ENCODE data around the gene ADCY5.

ADCY5 gene

DNA sequence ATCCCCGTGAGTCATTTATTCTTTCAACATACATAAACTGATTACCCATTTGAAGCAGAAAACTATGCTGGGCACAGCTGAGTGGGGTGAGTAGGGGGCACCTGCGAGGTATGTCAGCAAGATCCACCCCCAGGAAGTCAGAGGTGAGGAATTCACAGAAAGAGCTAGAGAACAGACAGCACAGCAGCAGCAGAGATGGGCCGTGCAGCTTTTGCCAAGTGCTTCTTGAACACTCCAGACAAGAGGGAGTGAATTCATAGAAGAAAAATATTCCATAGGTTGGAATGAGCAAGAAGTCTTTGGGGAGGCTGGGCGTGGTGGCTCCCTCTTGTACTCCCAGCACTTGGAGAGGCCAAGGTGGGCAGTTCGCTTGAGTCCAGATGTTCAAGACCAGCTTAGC is 9.4 kb upstream of the ADCY5 start:
- no peak for DNase-seq (ENCODE audit: low spot score)

DNA sequence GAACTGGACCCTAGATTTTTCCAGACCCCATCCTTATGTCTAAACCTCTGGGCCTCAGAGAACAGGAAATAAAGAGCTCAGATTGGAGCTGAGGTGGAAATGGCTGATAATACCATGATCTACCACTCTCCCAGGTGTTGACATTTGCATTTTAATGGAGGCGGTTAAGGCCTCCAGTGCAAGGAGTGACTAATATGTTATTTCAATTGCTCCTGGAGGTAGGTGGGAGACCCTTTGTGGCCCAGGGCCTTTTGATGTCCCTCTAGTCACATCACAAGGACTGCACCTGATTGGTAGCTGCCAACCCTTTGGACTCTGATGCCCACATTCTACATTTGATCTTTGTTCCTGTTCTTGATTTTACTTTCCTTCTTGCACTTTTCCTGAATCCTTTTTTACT is 9.0 kb upstream of the ADCY5 start:
- DNase-seq (ENCODE audit: low spot score), result no peak

DNA sequence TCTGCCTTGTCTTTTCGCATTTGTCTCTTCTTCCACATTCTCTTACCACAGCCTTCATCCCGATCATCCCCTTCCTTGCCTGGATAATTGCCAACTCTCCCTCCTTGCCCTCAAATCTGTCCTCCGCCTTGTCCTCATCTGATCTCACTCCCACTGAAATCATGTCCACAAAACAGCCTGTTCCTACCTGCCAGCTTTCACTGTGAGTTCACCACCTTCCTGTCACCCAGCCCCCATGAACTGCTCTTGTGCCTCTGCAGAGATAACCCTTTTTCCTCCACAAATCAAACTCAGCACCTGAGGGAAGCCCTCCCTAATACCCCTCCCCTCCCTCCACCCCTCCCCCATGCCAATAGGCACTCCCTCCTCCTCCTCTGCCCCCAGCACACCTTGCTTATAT is 4.8 kb upstream of the ADCY5 start:
- DNase-seq (ENCODE audit: low spot score), result no peak

DNA sequence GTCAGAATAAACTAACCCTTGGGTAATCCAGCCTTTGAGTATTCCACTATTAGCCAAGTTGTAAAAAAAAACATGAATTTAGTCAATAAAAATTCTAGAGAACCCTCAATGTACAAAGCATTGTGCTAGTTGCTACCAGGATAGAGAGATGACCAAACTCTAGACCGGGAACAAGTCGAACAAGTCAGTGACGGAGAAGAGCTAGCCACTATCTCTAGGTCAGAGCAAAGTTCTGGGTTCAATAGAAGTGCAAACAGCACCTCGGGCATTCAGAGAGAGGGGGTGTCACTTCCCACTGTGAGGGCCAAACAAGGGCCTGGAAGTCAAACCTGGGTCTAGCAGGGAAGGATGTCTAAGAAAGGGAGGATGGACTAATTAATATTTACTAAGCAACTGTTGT is 2.3 kb upstream of the ADCY5 start:
- DNase-seq (ENCODE audit: low spot score), result no peak

DNA sequence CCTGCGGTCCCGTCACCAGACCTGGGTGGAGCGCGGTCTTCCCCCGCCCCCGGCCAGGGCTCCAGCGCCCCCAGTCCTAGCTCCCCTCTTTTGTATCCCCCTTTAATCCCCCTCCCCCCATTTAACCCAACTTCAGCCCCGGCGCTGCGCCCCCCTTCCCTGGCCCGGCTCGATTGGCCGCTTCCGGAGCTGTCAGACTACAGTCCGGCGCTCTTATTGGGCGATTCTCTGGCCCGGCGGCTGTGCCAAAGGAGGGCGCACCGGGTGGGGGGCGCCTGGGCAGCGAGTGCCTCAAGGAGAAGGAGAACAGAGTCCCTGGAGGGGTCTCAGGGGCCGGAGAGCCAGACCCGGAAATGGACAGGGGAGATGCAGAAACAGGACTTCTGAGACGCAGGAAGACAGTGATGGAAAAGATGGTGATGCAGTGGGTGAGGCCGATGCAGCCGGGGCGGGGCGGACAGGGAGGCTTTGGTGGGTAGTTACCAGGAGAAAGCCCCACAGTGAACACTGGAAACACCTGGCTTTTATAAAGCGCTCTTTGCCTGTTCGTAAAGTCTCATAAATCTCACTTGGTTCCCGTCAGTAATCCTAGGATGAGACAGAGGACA is 1.2 kb upstream of the ADCY5 start:
- DNase-seq (ENCODE audit: low spot score), result no peak

DNA sequence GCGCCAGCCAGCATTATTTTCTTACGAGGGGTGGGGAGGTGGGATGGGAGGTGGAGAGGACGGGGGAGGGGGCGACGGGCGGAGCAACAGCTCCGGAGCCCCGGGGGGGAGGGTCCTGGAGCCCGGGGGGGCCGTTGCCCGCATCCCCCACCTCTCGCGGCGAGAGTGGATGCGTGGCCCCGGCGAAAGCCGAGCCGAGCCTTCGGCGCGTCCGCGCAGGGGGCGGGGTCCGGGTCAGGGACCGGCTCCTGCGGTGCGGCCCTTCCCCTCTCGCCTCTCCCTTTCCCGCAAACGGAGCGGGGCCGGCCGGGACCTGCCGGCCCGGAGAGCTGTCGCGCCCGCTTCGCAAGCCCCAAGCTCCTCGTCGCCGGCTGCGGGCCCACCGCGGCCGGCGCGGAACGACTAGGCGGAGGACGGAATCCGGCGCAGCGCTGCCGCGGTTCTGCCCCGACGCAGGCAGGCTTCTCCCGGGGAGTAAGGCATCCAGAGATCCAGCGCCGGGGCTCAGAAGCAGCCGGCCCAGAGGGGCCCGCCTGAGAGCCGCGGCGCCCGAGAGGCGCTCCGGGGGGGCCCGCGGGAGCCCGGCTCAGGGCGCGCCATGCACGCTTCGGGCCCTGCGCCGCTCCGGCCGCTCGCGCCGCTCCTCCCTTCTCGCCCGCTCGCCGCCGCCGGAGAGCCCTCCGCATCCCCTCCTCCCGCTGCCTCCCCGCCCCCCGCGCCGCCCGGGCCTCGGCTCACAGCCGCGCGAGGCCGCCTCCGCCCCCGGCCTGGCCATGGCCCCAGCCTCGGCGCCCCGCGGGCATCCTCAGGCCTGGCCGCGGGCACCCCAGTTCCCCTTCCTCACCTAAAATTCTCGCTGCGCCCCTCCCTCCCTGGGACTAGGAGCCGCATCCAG is 459 bp upstream of the ADCY5 start:
- no peak for DNase-seq (ENCODE audit: low spot score)

DNA sequence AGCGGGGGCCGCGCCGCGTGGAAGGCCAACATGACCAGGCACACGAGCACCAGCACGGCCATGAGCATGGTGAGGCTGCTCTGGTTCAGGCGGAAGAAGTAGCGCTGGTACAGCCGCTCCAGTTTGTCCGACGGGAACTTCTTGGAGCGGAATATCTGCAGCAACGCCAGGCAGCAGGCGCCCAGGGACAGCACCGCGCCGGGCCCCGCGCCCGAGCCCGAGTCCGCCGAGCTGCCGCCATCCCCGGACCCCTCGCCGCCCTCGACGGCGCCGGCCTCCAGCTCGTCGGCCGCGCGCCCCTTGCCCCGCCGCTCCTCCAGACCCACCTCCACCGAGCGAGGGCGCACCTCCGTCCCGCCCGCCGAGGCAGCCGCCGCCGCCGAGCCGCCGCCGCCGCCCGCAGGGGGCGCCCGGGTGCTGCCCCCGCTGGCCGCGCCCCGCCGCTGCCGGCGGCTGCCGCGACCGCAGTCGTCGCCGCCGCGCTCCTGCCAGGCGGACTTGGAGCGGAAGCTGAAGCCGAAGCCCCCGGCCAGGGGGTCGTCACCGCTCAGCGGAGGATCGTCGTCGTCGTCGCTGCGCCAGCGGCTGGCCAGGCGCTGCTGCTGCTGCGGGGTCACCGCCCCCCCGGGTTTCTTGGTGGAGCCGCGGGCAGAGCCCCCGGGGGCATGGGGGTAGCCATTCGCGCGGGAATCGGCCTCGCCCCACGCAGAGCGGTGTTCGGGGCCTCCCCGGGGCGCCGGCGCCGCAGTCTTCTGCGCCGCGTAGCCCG is 957 bp downstream of the ADCY5 start:
- DNase-seq (ENCODE audit: low spot score), result no peak

DNA sequence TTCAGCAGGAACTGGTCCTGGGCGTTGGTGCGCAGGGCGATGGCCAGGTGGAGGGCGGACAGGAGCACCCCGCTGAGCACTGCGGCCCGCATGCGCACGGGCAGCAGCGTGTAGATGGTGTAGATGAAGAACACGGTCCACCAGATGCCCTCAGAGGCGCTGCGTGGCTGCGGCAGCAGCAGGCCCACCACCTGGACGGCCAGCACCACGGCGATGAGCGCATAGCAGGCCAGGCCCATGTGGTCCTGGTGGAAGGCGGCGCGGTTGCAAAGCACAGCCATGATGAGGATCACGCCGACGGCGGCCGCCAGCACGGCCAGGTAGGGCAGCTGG is 1.5 kb downstream of the ADCY5 start:
- no peak for DNase-seq (ENCODE audit: low spot score)

DNA sequence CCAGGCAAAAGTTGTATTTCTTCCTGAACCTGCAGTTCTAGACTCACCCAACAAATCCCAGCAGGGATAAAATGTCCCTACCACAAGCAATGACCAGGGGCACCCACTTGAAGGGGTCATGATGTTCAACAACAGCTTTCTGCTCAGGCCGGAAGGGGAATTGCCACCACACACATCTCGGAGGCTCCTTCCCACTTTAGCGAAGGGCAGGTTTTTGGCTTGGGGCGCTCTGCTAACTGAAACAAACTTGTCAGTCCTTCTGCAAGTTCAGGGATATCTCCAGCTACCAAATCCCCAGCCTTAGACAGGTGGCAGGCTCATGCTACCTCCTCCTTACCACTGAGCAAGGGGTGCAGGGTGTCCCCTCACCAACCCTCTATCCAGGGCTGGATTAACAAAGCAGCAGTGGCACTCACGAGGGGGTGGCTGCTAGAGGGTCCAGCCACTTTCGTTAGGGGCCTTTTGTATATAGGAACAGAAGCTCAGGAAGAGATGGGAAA is 2.2 kb downstream of the ADCY5 start:
- no peak for DNase-seq (ENCODE audit: low spot score)

DNA sequence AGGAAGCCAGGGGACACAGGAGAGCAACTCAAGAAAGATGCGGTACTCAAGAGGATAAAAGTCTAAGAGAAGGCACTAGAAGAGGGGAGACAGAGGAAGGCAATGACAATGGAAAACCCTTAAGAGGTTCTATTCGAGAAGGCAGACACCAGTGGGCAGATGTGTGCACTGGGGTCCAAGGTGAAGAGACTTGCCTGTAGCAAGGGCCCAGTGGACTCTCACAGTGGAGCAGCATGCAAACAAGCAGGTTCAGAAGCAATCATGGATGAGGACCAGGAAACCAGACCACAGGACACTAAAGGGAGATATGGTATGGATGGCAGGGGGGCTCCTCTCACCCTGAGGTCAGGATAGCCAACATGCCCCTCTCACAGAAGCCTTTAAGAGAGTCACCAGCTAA is 2.7 kb downstream of the ADCY5 start:
- no peak for DNase-seq (ENCODE audit: low spot score)

DNA sequence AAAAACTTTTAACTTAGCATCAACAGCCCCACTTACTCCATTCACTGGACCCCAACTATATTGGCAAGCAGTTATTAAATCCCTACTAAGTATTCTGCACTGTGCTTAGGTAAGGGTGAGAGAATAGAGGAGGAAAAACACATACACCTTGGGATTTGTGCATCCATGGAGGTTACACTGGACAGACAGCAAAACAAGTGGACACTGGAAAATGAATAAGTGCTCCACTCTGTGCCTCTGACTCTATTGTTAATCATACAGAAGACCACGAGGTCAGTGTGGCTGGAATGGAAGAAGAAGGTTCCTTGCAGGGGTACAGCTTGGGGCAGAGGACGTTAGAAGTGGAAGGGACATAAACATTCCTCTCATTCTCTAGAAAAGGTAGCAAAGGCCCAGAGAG is 3.2 kb downstream of the ADCY5 start:
- DNase-seq (ENCODE audit: low spot score), result no peak

DNA sequence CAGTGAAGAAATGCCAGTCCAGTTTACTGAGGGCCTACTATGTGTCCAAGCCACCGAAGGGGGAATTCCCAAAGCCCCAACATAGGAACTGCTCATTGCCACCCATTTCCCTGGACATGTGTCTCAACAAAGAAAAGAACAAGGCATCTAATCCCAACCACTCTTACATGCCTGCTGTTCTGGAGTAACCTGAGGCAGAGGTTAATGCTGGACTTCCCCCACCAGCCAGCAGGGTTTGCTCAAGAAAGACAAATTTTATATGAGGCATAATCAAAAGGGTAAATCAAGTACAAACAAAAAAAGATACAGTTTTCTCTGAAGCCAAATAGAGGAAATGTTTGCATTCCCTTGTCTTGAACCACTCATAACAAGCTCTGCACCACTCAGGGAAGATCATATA is 4.1 kb downstream of the ADCY5 start:
- DNase-seq (ENCODE audit: low spot score), result no peak

DNA sequence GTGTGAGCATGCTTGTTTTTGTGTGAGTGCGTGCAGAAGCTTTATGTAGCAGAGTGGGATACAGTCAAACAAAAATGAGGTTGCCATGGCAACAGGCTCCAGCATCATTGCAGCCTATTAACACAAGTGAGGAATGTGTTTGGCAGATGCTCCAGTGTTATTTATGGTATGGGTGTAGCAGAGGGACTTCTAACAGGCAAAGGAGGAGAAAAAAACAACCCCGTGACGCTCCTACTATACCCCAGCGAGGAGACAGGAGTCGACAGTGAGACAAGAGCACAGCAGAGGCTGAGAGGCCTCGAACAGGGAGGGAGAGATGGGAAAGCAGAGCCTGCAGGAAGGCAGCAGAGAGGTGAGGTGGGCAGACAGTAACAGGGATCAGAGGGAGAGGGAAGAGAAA is 4.9 kb downstream of the ADCY5 start:
- no peak for DNase-seq (ENCODE audit: low spot score)

DNA sequence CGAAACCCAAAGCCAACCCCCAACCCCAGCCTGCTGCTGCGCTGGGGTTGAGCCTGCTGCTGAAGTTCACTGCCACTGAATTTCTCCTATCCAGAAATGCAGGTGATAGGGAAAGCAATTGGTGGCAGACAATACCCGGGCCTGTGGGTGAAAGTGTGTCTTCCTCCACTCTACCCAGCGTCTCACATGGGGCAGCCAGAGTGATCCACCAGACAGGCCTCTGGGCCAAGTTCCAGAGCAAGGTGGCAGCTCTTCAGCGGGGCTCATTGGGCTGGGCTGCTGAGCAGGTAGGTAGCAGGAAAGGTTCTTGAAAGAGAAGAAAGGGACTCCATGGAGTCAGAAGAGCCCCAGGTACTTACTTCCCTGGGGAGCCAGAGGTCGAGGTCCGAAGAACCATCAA is 6.0 kb downstream of the ADCY5 start:
- no peak for DNase-seq (ENCODE audit: low spot score)

DNA sequence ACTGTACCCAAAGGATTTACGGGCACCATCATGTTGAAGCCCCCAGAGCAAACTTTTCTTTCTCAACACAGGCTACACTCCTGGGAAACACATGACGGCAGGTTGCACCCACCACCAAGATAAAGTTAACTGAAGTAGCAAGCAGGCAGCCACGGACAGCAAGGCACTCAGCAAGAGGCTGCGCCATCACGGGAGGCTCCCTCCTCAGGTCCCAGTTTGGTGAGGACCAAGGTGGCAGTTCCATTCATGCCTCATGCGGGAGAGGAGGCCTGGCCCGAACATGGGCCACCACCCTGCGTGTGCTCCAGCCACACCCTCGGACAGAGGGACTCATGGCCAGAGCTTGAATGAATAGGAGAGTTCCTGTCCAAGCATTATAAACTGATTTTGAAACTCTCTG is 6.8 kb downstream of the ADCY5 start:
- DNase-seq (ENCODE audit: low spot score), result no peak

DNA sequence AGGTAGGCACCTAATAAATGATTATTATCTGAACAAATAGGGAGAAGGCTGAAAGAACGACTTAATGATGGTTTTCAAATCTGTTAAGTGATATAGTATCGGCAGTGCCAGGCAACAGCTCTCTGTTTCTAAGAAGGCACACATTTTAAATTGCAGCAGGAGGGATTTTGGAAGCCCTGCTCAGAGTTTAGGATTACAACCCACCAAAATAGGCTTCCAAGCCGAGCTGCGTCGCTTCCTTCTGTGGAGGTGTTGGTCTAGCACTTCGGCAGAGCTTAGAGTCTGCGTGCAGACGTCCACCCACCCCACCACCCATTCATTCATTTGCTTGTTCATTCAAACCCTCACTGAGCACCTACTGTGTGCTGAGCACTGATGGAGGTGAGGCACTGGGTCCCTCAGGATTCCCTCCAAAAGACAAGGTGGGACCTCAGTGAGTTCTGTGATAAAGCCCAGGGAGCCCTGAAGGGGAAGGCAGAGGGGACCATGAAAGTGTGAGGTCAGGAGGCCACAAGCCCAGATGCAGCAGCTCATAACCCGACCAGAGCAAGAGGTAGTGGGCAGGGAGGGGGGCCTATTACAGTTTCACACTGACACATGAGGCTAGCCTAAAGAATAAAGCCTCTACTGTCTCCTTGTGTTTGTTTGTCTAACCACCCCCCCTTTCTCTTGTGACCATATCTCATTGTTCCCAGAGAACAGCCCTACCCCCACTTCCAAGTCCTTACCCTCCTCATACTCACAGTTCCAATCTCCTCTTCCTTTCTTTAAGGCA is 8.9 kb downstream of the ADCY5 start:
- DNase-seq (ENCODE audit: low spot score), result no peak

DNA sequence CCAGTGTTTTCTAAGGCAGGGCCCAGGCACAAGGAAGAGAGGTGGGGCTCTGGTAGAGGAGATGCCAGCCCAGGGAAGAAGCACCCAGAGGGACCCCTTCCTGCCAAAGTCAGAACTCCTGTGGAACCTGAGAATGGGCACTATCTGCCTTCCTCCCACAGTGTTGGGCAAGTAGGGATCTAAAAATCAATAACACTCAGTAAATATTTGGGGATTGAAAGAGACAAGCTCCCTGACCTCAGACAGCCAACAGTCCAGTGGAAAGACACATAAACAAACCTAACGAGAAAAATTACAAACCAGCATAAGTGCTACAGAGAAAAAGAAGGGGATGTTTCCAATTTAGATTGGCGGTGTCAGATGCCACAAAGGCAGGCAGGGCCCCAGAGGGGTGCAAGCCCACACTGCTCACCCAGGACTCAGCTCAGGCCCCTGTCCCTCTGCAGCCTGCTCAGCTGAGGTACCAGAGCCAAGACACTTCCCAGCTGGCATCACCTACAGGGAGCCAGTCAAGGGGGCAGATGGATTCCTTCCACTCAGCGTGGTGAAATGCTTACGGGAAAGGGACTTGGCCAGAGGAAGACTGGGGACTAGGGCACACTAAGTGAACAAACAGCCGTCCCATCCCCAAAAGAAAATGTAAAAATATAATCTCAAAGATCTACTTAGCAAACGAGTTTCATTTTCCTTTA is 15.9 kb downstream of the ADCY5 start:
- no peak for DNase-seq (ENCODE audit: low spot score)

DNA sequence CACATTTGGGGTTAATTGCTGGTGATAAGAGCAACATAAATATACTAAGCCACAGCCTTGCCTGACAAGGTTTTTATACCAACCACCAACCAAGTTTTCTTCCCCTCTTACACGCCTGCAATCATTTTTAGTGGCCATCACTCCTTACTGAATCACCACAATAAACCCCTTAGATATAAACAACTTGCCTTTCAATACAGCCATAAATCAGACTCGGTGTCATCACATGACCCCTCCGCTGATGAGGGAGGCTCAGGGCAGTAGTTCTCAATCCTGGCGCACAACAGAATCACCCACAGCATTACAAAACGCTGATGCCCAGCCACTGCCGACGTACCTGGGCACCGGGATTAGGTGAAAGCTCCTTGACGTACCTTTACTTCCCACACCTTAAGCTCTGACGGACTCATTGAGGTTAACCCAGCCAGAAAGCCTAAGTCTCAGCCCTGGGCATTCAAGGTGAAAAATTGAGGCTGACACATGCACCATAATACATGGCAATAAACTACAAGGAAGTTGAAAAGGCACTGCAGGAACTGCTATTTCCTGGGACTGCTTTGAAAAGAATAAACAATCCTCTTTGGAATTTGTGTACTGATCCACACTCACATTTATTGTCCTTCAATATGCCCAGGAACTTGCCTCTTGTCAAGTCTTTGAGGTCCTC is 17.1 kb downstream of the ADCY5 start:
- DNase-seq (ENCODE audit: low spot score), result no peak

DNA sequence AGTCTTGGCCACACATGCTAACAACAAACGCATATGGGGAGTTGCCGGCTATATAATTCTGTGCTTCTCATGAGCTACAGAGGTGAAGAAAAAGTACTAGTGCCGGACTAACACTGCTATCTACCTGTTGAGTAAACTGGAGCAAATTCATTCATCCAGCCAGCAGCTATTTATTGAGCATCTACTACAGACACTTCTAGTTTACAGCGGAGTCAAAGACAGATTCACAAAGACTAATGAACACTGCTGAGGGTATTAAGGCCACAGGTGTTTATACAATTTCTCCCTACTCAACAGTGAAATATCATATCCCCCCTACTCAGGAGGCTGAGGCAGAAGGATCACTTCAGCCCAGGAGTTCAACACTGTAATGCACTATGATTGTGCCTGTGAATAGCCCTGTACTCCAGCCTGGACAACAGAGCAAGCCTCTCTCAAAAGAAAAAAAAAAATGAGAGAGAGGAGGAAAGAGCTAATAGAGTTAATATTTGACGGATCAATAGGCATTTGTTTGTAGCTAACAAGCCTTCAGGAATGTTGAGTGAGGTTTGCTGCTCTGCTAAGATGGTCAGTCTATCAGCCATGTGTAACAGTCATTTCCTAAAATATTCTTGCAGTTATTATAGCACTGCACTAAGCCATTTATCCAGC is 17.8 kb downstream of the ADCY5 start:
- no peak for DNase-seq (ENCODE audit: low spot score)

DNA sequence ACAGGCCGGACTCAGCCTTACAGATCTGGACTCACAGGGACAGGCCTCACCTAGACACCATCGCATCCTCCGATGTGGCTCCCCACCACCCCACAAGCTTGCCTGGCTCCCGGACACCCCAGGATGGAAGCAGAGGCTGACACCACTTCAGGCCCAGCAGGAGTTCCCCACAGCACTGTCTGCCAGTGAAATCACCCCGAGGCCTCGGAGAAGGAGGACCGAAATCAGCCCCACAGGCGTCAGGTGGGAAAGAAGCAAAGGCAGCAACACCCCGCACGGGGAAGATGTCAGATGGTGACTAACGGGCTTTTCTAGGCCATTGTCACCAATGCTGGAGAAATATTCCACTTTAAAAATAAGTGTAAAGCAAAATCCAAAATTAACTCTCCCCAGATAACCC is 18.6 kb downstream of the ADCY5 start:
- DNase-seq (ENCODE audit: low spot score), result no peak
